ENCODE results near the gene ZNF236.

The ZNF236 gene

GRCh38 chr18:76905821-76906220, 83.5 kb downstream of the ZNF236 start:
- no peak for DNase-seq (ENCODE audit: low read depth in 2 of 3, low spot score in 2 of 3)

GRCh38 chr18:76908277-76908676, 85.9 kb downstream of the ZNF236 start:
- no peak for DNase-seq (ENCODE audit: low read depth in 2 of 3, low spot score in 2 of 3)

GRCh38 chr18:76909439-76909838, 87.1 kb downstream of the ZNF236 start:
- DNase-seq (ENCODE audit: low read depth in 2 of 3, low spot score in 2 of 3), result no peak

GRCh38 chr18:76911440-76911839, 89.1 kb downstream of the ZNF236 start:
- DNase-seq (ENCODE audit: low read depth in 2 of 3, low spot score in 2 of 3), result no peak

GRCh38 chr18:76913583-76913982, 91.2 kb downstream of the ZNF236 start:
- DNase-seq (ENCODE audit: low read depth in 2 of 3, low spot score in 2 of 3), result no peak

GRCh38 chr18:76914314-76914713, 92.0 kb downstream of the ZNF236 start:
- DNase-seq (ENCODE audit: low read depth in 2 of 3, low spot score in 2 of 3), result no peak

- no peak for DNase-seq (ENCODE audit: low read depth in 2 of 3, low spot score in 2 of 3)
Measured at GRCh38 chr18:76914796-76915195, 92.4 kb downstream of the ZNF236 start.

- no peak for DNase-seq (ENCODE audit: low read depth in 2 of 3, low spot score in 2 of 3)
Measured at GRCh38 chr18:76915456-76915855, 93.1 kb downstream of the ZNF236 start.

- no peak for DNase-seq (ENCODE audit: low read depth in 2 of 3, low spot score in 2 of 3)
Measured at GRCh38 chr18:76920974-76921373, 98.6 kb downstream of the ZNF236 start.

- DNase-seq (ENCODE audit: low read depth in 2 of 3, low spot score in 2 of 3), result peak in 2 of 3 experiments; percentile 10 to 12
Measured at GRCh38 chr18:76922107-76922506, 99.8 kb downstream of the ZNF236 start.

GRCh38 chr18:76923485-76924085, 101.2 kb downstream of the ZNF236 start:
- DNase-seq (ENCODE audit: low read depth in 2 of 3, low spot score in 2 of 3), result no peak

GRCh38 chr18:76925501-76925900, 103.1 kb downstream of the ZNF236 start:
- no peak for DNase-seq (ENCODE audit: low read depth in 2 of 3, low spot score in 2 of 3)

- no peak for DNase-seq (ENCODE audit: low read depth in 2 of 3, low spot score in 2 of 3)
Measured at GRCh38 chr18:76927223-76927725, 104.9 kb downstream of the ZNF236 start.

GRCh38 chr18:76928179-76928868, 106.0 kb downstream of the ZNF236 start:
- no peak for DNase-seq (ENCODE audit: low read depth in 2 of 3, low spot score in 2 of 3)

- DNase-seq (ENCODE audit: low read depth in 2 of 3, low spot score in 2 of 3), result no peak
Measured at GRCh38 chr18:76931171-76931570, 108.8 kb downstream of the ZNF236 start.

GRCh38 chr18:76932026-76932819, 109.9 kb downstream of the ZNF236 start:
- DNase-seq (ENCODE audit: low read depth in 2 of 3, low spot score in 2 of 3), result no peak

- no peak for DNase-seq (ENCODE audit: low read depth in 2 of 3, low spot score in 2 of 3)
Measured at GRCh38 chr18:76935722-76936337, 113.5 kb downstream of the ZNF236 start.

GRCh38 chr18:76936877-76937276, 114.5 kb downstream of the ZNF236 start:
- DNase-seq (ENCODE audit: low read depth in 2 of 3, low spot score in 2 of 3), result no peak

- no peak for DNase-seq (ENCODE audit: low read depth in 2 of 3, low spot score in 2 of 3)
Measured at GRCh38 chr18:76937597-76937996, 115.2 kb downstream of the ZNF236 start.

GRCh38 chr18:76938619-76939018, 116.3 kb downstream of the ZNF236 start:
- DNase-seq (ENCODE audit: low read depth in 2 of 3, low spot score in 2 of 3), result no peak

- no peak for DNase-seq (ENCODE audit: low read depth in 2 of 3, low spot score in 2 of 3)
Measured at GRCh38 chr18:76941284-76941683, 118.9 kb downstream of the ZNF236 start.
